PC-9 (cell line): ENCODE data around the gene PTPRC. TPM values are rescaled to one million over a fixed set of nuclear protein-coding genes. Genes with fewer than 3 reads are reported as not detected.

Source experiments
- BruUV-seq: library from RNA; stranded (reverse); fragments of 400-500 nt; replicated peaks from 2 replicates; lab custom pipeline; 2021; lab: Mats Ljungman, UMichigan
- CTCF ChIA-PET: fragments of 300-600 bp; sonication (Branson Sonifier 250); formaldehyde crosslinking; loops from one replicate; lab custom pipeline; 2022; ENCODE audit warnings: antibody characterized with exemption; lab: Charles Lee
- POLR2A ChIA-PET: fragments of 300-600 bp; sonication (Branson Sonifier 250); formaldehyde crosslinking; loops from one replicate; lab custom pipeline; 2022; ENCODE audit warnings: antibody characterized with exemption; ENCODE audit not compliant: unreplicated experiment; lab: Charles Lee
- DNase-seq, 2 experiments: peaks; one replicate each; pipeline versions ENCODE4 v3.0.0 to v3.0.0-alpha.2; 2015 to 2022; ENCODE audit warnings: mixed read lengths in 1 of 2
- H2AFZ ChIP-seq: fragments of 200-600 bp; sonication (generic); 2 replicates; pipeline ENCODE4 v1.8.1; 2017; ENCODE audit warnings: antibody characterized with exemption
- H3F3A ChIP-seq: fragments of 200-600 bp; sonication (generic); 2 replicates; pipeline ENCODE4 v1.8.1; 2017; ENCODE audit warnings: antibody characterized with exemption, mild to moderate bottlenecking, low read depth; ENCODE audit not compliant: insufficient read depth
- H3K27ac ChIP-seq: fragments of 200-600 bp; sonication (generic); 2 replicates; pipeline ENCODE4 v1.6.1; 2016; ENCODE audit warnings: mixed run types
- H3K27me3 ChIP-seq: fragments of 200-600 bp; sonication (generic); 2 replicates; pipeline ENCODE4 v1.6.1; 2016; ENCODE audit warnings: low read depth, mixed run types; ENCODE audit not compliant: insufficient read depth
- H3K36me3 ChIP-seq: fragments of 200-600 bp; sonication (generic); 2 replicates; pipeline ENCODE4 v1.6.1; 2016; ENCODE audit warnings: low read depth, mixed run types
- H3K4me1 ChIP-seq: fragments of 200-600 bp; sonication (generic); replicated peaks from 2 replicates; pipeline ENCODE4 v1.6.1; 2016; ENCODE audit warnings: mixed run types; ENCODE audit not compliant: insufficient read depth
- H3K4me2 ChIP-seq: fragments of 200-600 bp; sonication (generic); 2 replicates; pipeline ENCODE4 v1.6.1; 2017; ENCODE audit warnings: mixed run types
- H3K4me3 ChIP-seq: fragments of 200-600 bp; sonication (generic); 2 replicates; pipeline ENCODE4 v1.6.1; 2016; ENCODE audit warnings: mixed run types
- H3K79me2 ChIP-seq: fragments of 200-600 bp; sonication (generic); 2 replicates; pipeline ENCODE4 v1.6.1; 2017; ENCODE audit warnings: low read depth, mixed run types
- H3K9me2 ChIP-seq: fragments of 200-600 bp; sonication (generic); 2 replicates; pipeline ENCODE4 v1.8.1; 2017; ENCODE audit warnings: mild to moderate bottlenecking; ENCODE audit not compliant: insufficient read depth
- H3K9me3 ChIP-seq: fragments of 200-600 bp; sonication (generic); 2 replicates; pipeline ENCODE4 v1.8.1; 2016; ENCODE audit warnings: low read depth; ENCODE audit not compliant: insufficient read depth
- H4K20me1 ChIP-seq: fragments of 200-600 bp; sonication (generic); 2 replicates; pipeline ENCODE4 v1.8.1; 2017; ENCODE audit not compliant: insufficient read depth
- EZH2 ChIP-seq: fragments of 200-600 bp; sonication (generic); IDR thresholded peaks from 2 replicates; pipeline ENCODE4 v1.8.0; 2017; ENCODE audit warnings: antibody characterized with exemption, low read depth
- intact Hi-C: fragments of 100-400 bp; cut with micrococcal nuclease; formaldehyde crosslinking; loops from one replicate; pipeline ENCODE4 v1.10.0; 2022; ENCODE audit not compliant: unreplicated experiment
- total RNA-seq: library from RNA; stranded (reverse); gene quantifications from 2 replicates; pipeline ENCODE4 v1.2.3, GENCODE V29; 2021
- TF ChIP-seq, protein P1 (sequence below): fragments of 200-600 bp; sonication (generic); conservative IDR thresholded peaks from 2 replicates; pipeline ENCODE4 v1.6.1; 2017; ENCODE audit warnings: mixed run types, antibody characterized with exemption, mild to moderate bottlenecking, moderate library complexity

PTPRC gene
- total RNA-seq, 1 experiment from 2014 or later: 0.79 TPM

DNA sequence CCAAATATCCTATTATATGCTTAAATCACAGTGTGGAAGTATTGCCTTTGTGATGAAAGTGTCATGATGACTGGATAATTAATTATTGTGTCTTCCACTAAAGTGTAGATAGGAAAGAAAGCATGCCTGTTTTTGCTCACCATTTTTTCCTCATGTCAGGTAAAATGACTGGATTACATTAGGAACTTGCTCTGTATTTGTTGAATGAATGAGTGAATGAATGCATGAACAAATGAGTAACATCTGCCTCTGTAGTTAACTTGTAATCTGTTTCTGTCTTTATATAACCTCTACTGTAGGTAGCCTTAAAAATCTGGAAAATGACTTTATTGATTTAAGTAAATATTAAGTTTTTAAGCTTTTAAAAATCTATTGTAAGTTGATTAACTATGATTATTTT, 2.9 kb upstream of the PTPRC start:
- ChIA-PET CTCF (no interaction called here), POLR2A (no interaction called here)
- no TSS peak for BruUV-seq

DNA sequence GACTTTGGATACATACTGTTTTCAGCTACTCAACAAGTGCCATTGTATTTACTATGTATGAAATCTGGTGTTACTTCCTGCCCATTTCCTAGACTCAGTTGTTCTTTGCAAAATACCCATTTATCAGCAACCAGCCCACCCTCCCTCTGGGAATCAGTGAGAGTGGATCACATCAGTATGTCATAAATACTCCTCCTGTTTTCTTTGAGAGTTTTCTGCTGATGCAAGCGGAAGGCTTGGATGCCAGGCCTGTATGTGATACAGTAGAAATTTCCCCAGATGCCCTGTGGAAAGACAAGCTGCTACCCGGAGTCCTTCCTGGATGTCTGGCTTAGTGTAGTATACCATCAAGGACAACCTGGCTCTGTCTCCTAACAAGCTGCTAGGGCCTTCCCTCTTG, 2.4 kb upstream of the PTPRC start:
- no peak overlapping the region for H3K4me2 ChIP-seq
- H3F3A ChIP-seq: no peaks in the 10 kb centered on the region
- H3K9me3 ChIP-seq: no peaks in the 10 kb centered on the region
- no peaks in the 10 kb centered on the region for H3K36me3 ChIP-seq
- no peaks in the 10 kb centered on the region for H3K27me3 ChIP-seq
- H3K79me2 ChIP-seq: no peaks in the 10 kb centered on the region
- POLR2A ChIA-PET: no interaction called here
- no peak for DNase-seq
- no peak overlapping the region for H3K27ac ChIP-seq
- intact Hi-C loops: no loop called here
- no peaks in the 10 kb centered on the region for H3K9me2 ChIP-seq
- no peak overlapping the region for H2AFZ ChIP-seq
- no TSS peak for BruUV-seq
- H3K4me3 ChIP-seq: no peak overlapping the region
- H4K20me1 ChIP-seq: no peaks in the 10 kb centered on the region
- TF ChIP-seq EZH2: no peak
- TF ChIP-seq, protein P1, sequence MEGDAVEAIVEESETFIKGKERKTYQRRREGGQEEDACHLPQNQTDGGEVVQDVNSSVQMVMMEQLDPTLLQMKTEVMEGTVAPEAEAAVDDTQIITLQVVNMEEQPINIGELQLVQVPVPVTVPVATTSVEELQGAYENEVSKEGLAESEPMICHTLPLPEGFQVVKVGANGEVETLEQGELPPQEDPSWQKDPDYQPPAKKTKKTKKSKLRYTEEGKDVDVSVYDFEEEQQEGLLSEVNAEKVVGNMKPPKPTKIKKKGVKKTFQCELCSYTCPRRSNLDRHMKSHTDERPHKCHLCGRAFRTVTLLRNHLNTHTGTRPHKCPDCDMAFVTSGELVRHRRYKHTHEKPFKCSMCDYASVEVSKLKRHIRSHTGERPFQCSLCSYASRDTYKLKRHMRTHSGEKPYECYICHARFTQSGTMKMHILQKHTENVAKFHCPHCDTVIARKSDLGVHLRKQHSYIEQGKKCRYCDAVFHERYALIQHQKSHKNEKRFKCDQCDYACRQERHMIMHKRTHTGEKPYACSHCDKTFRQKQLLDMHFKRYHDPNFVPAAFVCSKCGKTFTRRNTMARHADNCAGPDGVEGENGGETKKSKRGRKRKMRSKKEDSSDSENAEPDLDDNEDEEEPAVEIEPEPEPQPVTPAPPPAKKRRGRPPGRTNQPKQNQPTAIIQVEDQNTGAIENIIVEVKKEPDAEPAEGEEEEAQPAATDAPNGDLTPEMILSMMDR: no peak
- 0 out of 2 replicates have a peak, but pooled peaks cover 2% of the 10 kb centered on the region for H3K4me1 ChIP-seq
- CTCF ChIA-PET: no interaction called here

More for the DNA sequence above, 2.9 kb upstream of the PTPRC start:
- Histone ChIP-seq H3K4me2 (no peak overlapping the region), H3K36me3 (no peaks in the 10 kb centered on the region), H3K27ac (no peak overlapping the region), H2AFZ (no peak overlapping the region), H3K9me3 (no peaks in the 10 kb centered on the region), H3F3A (no peaks in the 10 kb centered on the region), H3K27me3 (no peaks in the 10 kb centered on the region), H3K4me3 (no peak overlapping the region), H3K4me1 (no peaks in the 10 kb centered on the region), H4K20me1 (no peaks in the 10 kb centered on the region), H3K79me2 (no peaks in the 10 kb centered on the region), H3K9me2 (no peaks in the 10 kb centered on the region)
- intact Hi-C loops: no loop called here
- no peak for TF ChIP-seq EZH2
- TF ChIP-seq, protein P1: no peak
- no peak for DNase-seq

DNA sequence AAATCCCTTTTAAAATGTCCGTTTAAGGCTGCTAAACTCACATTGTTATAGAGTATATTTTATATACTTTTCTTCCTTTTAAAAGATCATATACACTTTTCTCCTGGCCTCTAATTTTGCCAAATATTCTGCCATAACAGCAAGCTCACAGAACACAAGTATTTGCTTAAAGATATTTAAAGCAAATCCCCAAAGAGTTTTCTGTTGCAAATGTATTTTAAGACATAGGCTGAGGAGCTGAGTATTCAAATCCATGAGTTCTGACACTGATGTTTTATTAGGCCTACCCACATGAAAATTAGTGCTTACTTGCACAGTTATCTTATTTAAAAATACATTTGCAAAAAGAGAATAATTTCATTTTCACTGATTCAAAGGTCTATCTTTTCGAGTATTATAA, 1.7 kb upstream of the PTPRC start:
- Histone ChIP-seq H3K79me2 (no peaks in the 10 kb centered on the region), H4K20me1 (no peaks in the 10 kb centered on the region), H3K27me3 (no peaks in the 10 kb centered on the region), H3F3A (no peaks in the 10 kb centered on the region; the same call in 1 of the 2 replicates), H3K36me3 (no peaks in the 10 kb centered on the region), H3K27ac (no peak overlapping the region), H3K9me3 (no peaks in the 10 kb centered on the region), H2AFZ (no peak overlapping the region), H3K4me2 (no peak overlapping the region), H3K9me2 (no peaks in the 10 kb centered on the region), H3K4me3 (no peak overlapping the region), H3K4me1 (0 out of 2 replicates have a peak, but pooled peaks cover 5% of the 10 kb centered on the region)
- no TSS peak for BruUV-seq
- no peak for TF ChIP-seq EZH2
- TF ChIP-seq, protein P1: no peak
- CTCF ChIA-PET: no interaction called here
- POLR2A ChIA-PET: no interaction called here
- intact Hi-C loops: no loop called here
- no peak for DNase-seq
